NOMO-1 treated with DMSO at 0.1 percent for 48 hours (cell line): ENCODE data around the gene FAH.

Experiments used
- DNase-seq: peaks from one replicate; lab custom pipeline; 2025; ENCODE audit not compliant: unreplicated experiment; lab: John Stamatoyannopoulos, UW

Gene FAH

DNA sequence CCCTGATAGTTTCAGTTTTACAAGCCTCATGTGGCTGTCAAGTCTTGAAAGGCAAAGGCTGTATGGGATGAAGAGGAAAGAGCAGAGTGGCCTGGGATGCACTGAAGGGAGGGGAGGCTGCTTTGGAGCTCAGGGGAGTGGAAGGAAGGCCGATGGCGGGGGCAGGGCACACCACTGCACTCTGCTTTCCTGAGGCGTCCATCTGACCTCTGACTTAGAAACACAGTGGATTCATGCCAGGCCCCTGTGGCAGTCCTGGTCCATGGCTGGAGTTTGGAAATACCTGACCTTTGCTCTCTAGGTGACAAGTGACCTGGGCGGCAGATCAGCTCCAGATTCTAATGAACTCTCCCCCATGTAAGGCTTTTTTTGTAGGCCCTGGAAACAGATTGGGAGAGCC is 19.0 kb downstream of the FAH start:
- no peak for DNase-seq

DNA sequence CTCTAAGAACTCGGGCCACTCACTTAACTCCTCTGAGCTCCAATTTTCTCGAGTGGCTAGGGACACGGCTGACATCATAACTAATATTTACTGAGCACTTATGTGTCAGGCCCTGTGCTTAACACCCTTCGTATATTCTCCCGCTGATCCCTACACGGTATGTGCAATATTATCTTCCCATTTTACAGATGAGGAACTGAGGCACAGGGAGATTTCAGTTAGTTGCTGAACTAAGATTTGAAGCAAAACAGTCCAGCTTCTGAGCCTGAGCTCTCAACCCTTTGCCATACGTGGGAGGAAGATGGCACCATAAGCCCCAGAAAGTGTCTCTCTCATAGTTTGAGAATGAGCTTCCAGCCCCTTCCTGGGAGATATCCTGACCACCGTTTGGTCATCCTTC is 19.6 kb downstream of the FAH start:
- no peak for DNase-seq

GRCh38 chr15:80173022-80173759 is 20.4 kb downstream of the FAH start:
- DNase-seq = peak; percentile 15

DNA sequence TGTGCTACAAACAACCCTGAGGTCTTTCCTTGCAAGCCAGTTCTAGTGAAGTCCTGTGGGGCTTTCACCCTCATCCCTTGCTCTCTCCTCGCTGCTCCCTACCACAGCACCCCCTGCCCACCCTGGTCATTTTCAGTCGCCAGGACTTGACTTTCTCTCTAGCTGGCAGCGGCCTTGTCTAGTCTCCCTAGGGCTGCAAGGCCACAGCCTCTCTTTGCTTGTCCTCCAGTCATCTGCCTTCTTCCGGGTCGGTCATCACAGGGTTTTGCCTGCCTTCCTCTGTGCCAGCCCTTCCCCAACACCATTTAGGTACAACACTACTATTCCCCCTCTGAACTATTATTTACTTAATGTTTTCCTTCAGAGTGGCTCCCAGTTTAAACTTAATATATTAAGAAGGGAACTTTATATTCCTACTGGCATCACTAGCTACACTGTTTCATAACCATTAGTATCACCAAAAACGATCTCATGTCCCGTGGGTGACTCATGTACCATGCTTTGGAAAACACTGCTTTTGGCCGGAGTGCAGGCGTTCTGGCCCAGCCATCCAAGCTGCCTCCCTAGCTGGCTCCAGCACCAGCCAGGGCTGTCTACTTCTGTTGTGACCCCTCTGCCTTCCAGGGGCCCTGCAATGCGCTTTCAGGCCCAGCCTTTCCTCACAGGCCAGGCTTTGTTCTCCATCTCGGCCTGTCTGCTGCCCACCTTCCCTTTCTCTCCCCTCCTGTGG is 21.4 kb downstream of the FAH start:
- DNase-seq = no peak

DNA sequence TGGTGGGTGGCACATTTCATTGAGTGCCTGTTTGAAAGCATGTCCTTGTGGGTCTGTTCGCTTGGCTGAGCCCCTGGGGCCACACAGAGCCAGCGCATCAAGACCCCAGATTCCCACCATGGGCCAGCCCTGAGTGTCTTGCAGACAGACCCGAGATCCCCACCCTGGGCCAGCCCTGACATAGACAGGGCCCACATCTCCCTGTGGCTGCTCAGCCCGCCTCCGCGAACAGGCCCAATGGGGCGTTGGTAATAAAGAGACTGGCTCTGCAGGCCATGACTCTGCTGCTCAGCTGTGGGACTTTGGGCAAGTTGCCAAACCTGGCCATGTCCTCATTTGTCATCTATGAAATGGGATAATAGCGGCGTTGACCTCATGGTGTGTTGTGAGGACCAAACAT is 22.6 kb downstream of the FAH start:
- no peak for DNase-seq

DNA sequence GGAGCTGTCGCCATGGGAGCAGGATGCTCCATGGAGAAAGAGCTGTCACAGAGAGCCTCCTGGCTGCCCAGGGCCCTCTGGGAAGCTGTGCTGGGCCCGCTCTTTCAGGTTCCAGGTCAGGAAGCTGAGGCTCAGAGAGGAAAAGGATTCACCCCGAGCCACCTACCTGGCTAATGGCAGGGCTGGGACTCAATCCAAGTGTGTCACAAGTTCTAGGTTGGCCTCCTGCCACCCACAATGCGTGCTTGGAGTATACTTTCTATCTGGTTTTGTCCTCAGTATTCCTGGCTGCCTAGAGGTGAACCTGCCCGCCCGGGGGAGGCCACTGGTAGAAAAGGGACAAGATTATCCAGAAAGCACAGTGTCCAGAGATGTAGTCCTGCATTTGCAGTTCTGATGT is 23.6 kb downstream of the FAH start:
- no peak for DNase-seq

DNA sequence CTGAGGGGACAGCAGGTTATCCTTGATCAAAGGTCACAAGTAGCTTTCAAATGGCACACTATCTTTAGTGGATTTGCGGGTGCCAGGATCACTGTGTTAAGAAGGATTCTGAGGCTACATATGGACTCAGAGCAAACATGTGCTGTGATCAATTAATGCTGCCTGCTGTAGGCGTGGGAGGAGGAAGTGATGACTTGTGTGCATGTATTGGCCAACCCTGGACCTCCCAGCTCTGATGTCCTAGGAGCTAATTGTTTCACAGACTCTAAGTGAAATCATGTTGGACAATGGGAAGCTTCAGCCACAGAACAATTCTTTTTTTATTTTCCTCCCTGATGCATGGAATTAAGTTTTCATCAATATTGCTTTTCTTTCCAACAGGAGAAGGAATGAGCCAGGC is 24.4 kb downstream of the FAH start:
- DNase-seq = peak; percentile 8

DNA sequence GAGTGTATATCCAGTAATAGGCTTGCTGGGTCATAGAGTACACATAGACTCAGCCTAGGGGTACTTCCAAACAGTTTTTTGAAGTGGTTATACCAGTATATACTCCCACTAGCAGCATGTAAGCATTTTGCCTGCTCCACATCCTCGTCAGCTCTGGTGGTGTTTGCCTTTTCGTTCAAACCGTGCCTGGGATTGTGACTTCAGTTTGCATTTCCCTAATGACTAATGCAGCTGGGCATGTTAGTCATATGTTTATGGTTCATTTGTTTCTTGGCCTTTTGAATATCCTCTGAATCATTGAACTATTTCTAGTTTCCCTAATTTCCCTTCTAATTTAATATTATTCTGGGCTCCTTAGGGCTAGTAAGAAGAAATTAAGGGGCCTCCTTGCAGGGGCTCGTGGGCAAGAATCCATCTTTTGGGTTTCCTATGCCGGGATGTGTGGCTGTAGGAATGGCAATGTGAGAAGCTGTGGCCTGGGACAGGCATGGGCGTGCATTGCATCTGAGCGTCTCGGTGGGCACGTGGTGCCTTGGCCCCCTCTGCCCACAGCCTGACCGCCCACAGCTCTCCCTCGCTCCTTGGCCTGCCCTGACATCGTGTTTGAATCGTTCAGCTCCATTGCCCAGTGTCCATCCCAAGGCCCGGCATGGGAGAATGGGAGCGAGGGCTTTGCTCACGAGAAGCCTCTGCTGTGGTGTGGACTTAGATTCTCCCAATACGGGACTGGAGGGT is 26.4 kb downstream of the FAH start:
- no peak for DNase-seq

GRCh38 chr15:80179935-80180334 is 27.1 kb downstream of the FAH start:
- DNase-seq = no peak

GRCh38 chr15:80180468-80180867 is 27.7 kb downstream of the FAH start:
- no peak for DNase-seq

DNA sequence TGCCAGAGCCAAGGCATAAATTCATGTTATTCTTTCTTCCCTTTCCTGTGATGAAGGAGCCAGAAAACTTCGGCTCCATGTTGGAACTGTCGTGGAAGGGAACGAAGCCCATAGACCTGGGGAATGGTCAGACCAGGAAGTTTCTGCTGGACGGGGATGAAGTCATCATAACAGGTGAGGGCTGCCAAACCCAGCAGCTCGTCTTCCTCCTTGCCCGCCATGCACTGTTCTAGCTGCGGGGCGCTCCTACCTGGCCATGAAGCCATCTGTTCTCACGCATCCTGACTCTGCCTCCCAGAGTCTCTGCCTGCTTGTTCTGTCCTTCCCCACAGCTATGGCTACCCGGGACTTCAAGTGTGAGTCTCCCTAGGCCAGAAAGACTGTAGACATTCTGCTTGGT is 28.2 kb downstream of the FAH start:
- no peak for DNase-seq

GRCh38 chr15:80182611-80183261 is 29.9 kb downstream of the FAH start:
- DNase-seq = no peak

- DNase-seq = no peak
Measured at GRCh38 chr15:80183306-80183705, 30.5 kb downstream of the FAH start.

GRCh38 chr15:80183886-80184285 is 31.1 kb downstream of the FAH start:
- DNase-seq = no peak

DNA sequence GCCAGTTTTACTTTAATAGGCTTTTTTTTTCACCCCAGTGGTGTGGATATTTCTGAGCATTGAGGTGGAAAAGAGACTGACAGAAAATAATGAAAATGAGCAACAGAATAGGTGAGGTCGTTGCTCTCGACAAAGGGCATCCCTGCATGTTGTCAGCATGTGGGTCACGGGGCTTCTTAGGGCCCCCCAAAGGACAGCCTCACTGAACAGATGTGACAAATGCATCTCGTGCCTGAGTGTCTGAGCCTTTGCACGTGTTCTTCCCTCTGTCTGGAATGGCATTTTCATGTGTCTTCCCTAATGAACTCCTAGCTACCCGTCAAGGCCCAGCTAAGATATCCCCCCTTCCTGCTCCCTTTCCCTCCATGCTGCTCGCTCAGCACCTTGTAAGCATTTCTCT is 31.8 kb downstream of the FAH start:
- DNase-seq = no peak

GRCh38 chr15:80185152-80185551 is 32.4 kb downstream of the FAH start:
- no peak for DNase-seq

- no peak for DNase-seq
Measured at GRCh38 chr15:80186066-80186465, 33.3 kb downstream of the FAH start.

DNA sequence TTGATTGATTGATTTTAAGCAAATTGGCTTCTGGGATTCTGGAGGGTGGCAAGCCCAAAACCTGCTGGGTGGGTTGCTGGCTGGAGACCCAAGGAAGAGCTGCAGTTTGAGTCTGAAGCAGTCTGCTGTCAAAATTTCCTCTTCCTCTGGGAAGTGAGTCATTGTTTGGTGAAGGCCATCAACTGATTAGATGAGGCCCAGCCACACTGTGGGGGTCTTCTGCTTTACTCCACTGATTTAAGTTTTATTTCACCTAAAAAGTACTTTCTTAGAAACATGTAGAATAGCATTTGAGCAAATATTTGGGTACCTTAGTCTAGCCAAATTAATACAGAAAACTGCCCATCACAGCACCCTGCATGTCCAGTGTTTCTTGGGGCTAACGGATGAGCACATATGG is 33.8 kb downstream of the FAH start:
- DNase-seq = no peak

- no peak for DNase-seq
Measured at GRCh38 chr15:80188251-80188650, 35.5 kb downstream of the FAH start.

- DNase-seq = no peak
Measured at GRCh38 chr15:80191198-80191597, 38.4 kb downstream of the FAH start.

DNA sequence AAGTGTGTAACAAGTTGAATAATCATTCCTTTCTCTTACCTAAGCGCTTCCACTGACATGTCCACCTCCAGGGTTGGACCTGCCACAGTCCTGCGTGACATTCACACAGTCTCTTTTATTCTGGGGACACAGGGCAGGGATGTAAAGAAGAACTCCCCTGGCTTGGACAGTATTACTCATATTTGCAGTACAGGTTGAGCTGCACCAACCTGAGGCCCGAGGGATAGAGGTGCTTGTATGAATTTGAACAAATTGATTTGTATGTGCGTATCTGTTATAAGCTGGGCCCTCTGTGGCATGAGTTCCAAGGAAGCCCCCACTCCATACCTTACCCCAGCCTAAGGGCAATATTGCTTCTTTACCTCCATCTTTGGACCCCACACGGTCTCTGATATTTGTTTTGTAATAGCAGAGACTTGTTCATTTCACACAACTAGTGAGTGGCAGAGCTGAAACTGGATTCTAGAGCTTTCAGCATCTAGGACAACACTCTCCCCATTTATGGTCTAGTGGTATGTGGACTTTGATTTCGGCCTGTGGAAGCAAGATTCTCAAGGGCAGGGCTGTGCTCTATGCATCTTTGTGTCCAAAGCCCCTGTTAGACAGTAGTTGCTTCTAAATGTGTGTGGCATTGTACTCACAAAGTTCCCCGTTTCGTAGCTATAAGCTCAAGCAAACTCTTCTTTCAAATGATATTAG is 39.2 kb downstream of the FAH start:
- no peak for DNase-seq
